Karpas-422 (cell line): Measurements from ENCODE around the gene ARPC1A. TPM values are rescaled to one million over a fixed set of nuclear protein-coding genes. Genes with fewer than 3 reads are reported as not detected.
"Not testable (repeated sequence)": the region's sequence is repeated elsewhere in the genome, so short reads cannot be mapped to it uniquely, and the experiment has no call there.

Experiments used
- DNase-seq: peaks from one replicate; pipeline ENCODE4 v3.0.0-alpha.2; 2015
- H2AFZ ChIP-seq: fragments of 200-600 bp; sonication (generic); 2 replicates; pipeline ENCODE4 v1.6.1; 2014; ENCODE audit warnings: antibody characterized with exemption, low read length, mixed read lengths
- H3K27ac ChIP-seq: fragments of 200-600 bp; sonication (generic); 2 replicates; pipeline ENCODE4 v1.5.1; 2014; ENCODE audit warnings: mild to moderate bottlenecking, low read length, moderate library complexity
- H3K27me3 ChIP-seq: fragments of 200-600 bp; sonication (generic); 2 replicates; pipeline ENCODE4 v1.6.1; 2014; ENCODE audit warnings: low read length, mixed read lengths
- H3K36me3 ChIP-seq: fragments of 200-600 bp; sonication (generic); 2 replicates; pipeline ENCODE4 v1.6.1; 2014; ENCODE audit warnings: low read length, mixed read lengths; ENCODE audit not compliant: insufficient read depth
- H3K4me1 ChIP-seq: fragments of 200-600 bp; sonication (generic); 2 replicates; pipeline ENCODE4 v1.6.1; 2014; ENCODE audit warnings: mild to moderate bottlenecking, low read length, mixed read lengths
- H3K4me2 ChIP-seq: fragments of 200-600 bp; sonication (generic); 2 replicates; pipeline ENCODE4 v1.6.1; 2014; ENCODE audit warnings: low read length, low read depth, mild to moderate bottlenecking; ENCODE audit not compliant: poor library complexity, severe bottlenecking
- H3K4me3 ChIP-seq: fragments of 200-600 bp; sonication (generic); 2 replicates; pipeline ENCODE4 v1.5.1; 2014; ENCODE audit warnings: mild to moderate bottlenecking, antibody characterized with exemption, low read length, mixed read lengths
- H3K79me2 ChIP-seq: fragments of 200-600 bp; sonication (generic); 2 replicates; pipeline ENCODE4 v1.6.1; 2014; ENCODE audit warnings: mild to moderate bottlenecking, low read length, mixed read lengths
- H3K9ac ChIP-seq: fragments of 200-600 bp; sonication (generic); 2 replicates; pipeline ENCODE4 v1.6.0; 2014; ENCODE audit warnings: low read length
- H3K9me2 ChIP-seq: fragments of 200-600 bp; sonication (generic), shearing (Covaris generic); replicated peaks from 2 replicates; pipeline ENCODE4 v1.6.0; 2014; ENCODE audit warnings: mild to moderate bottlenecking, low read length, moderate library complexity; ENCODE audit not compliant: insufficient read depth
- H3K9me3 ChIP-seq: fragments of 300-700, 200-600 bp; sonication (generic); 2 replicates; pipeline ENCODE4 v1.6.1; 2014; ENCODE audit warnings: low read length, mixed read lengths
- H4K20me1 ChIP-seq: fragments of 200-600 bp; sonication (generic); 2 replicates; pipeline ENCODE4 v1.6.1; 2014; ENCODE audit warnings: mild to moderate bottlenecking, antibody characterized with exemption, low read length, low read depth; ENCODE audit not compliant: insufficient read depth
- total RNA-seq: library from RNA; depleted of rRNA; stranded (reverse); fragments of >200 nt; shearing (Covaris generic); gene quantifications from 2 replicates; pipeline ENCODE4 v1.2.3, GENCODE V29; 2014; ENCODE audit warnings: low replicate concordance

Gene ARPC1A
- total RNA-seq, 1 experiment from 2014 or later, result 39.4 TPM

GRCh38 chr7:99355098-99355497 lies 29.4 kb downstream of the ARPC1A start:
- H4K20me1 ChIP-seq, result no peaks in the 10 kb centered on the region
- H3K4me2 ChIP-seq, result no peak overlapping the region
- H3K9me2 ChIP-seq, result no peaks in the 10 kb centered on the region
- H3K79me2 ChIP-seq, result no peaks in the 10 kb centered on the region; the same call in 1 of the 2 replicates
- H3K4me1 ChIP-seq, result no peaks in the 10 kb centered on the region
- H3K9ac ChIP-seq, result no peak overlapping the region
- H2AFZ ChIP-seq, result no peak overlapping the region
- DNase-seq, result no peak
- H3K27ac ChIP-seq, result no peak overlapping the region
- peaks cover 36% of the 10 kb centered on the region; the same call in 1 of the 2 replicates for H3K36me3 ChIP-seq
- no peak overlapping the region for H3K4me3 ChIP-seq
- H3K9me3 ChIP-seq, result no peaks in the 10 kb centered on the region
- H3K27me3 ChIP-seq, result no peaks in the 10 kb centered on the region

- Histone ChIP-seq H3K9me2 (no peaks in the 10 kb centered on the region), H4K20me1 (no peaks in the 10 kb centered on the region), H3K27ac (no peak overlapping the region), H3K4me2 (no peak overlapping the region), H3K4me3 (no peak overlapping the region), H3K4me1 (no peaks in the 10 kb centered on the region), H3K9me3 (no peaks in the 10 kb centered on the region), H3K79me2 (no peaks in the 10 kb centered on the region), H3K36me3 (peaks cover 34% of the 10 kb centered on the region; the same call in 1 of the 2 replicates), H3K9ac (no peak overlapping the region), H3K27me3 (no peaks in the 10 kb centered on the region), H2AFZ (no peak overlapping the region)
- DNase-seq, result no peak
Observed at GRCh38 chr7:99357701-99358490, 32.2 kb downstream of the ARPC1A start.

- DNase-seq, H3K9me3 ChIP-seq: not testable (repeated sequence)
- peaks cover 36% of the 10 kb centered on the region; the same call in 1 of the 2 replicates for H3K36me3 ChIP-seq
Observed at GRCh38 chr7:99358521-99358920, 32.8 kb downstream of the ARPC1A start.

DNA sequence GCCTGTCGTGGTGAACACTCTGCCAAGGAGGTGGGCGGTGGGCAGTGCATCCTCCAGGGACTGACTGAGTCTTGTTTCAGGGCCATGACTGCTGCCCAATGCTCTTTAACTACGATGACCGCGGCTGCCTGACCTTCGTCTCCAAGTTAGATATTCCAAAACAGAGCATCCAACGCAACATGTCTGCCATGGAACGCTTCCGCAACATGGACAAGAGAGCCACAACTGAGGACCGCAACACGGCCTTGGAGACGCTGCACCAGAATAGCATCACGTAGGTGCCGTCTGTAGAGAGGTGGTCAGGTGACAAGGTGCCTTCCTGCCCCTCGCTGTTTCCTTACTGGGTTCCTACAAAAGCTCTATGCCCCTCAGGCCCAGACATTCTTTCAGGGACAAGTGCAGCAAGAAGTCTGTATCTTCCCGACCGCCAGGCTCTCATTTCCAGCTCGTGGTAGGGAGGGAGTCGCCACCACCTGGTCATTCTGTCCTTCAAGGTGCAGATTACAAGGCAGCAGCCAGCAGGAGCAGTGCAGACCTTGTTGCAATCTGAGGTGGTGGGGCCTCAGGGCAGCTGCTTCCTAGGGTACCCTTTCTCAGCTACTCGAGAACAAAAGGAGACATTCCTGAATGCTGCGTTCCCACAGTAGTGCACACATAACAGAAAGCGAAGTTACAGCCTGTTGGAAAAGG lies 33.9 kb downstream of the ARPC1A start:
- Histone ChIP-seq H3K36me3 (peaks cover 30% of the 10 kb centered on the region; the same call in 1 of the 2 replicates), H3K9ac (no peak overlapping the region), H3K27me3 (no peaks in the 10 kb centered on the region)

More at GRCh38 chr7:99358521-99358920, 32.8 kb downstream of the ARPC1A start:
- not testable (repeated sequence) for H2AFZ ChIP-seq, H3K4me1 ChIP-seq, H3K4me3 ChIP-seq, H3K27ac ChIP-seq, H3K9me2 ChIP-seq, H3K27me3 ChIP-seq, H3K4me2 ChIP-seq, H3K79me2 ChIP-seq, H4K20me1 ChIP-seq, H3K9ac ChIP-seq

DNA sequence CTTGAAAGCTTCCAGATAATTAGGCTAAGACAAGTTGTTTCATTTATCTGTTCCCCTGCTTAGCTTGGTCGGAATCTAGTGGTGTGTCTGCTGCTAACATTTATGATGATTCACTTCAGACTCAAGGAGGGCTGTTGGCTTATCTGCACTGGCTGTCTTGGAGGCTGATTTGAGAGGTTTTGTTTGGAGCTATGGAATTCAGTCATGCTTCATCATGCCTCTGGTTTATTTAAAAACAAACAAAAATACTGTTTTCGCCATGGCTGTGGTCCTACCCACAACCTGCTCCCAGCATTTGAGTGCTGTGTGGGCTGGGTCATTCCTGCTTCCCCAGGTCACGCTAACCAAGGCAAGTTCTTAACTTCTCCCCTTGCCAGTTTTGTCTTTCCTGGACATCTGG lies 37.1 kb downstream of the ARPC1A start:
- H2AFZ ChIP-seq, result no peak overlapping the region
- no peak overlapping the region for H3K9ac ChIP-seq
- no peak overlapping the region for H3K4me3 ChIP-seq
- no peaks in the 10 kb centered on the region for H3K27me3 ChIP-seq
- peaks cover 24% of the 10 kb centered on the region for H3K36me3 ChIP-seq
- no peaks in the 10 kb centered on the region for H3K9me3 ChIP-seq
- H3K9me2 ChIP-seq, result no peaks in the 10 kb centered on the region
- H3K4me2 ChIP-seq, result no peak overlapping the region
- H3K79me2 ChIP-seq, result no peaks in the 10 kb centered on the region
- no peak overlapping the region for H3K27ac ChIP-seq
- H3K4me1 ChIP-seq, result no peaks in the 10 kb centered on the region
- no peaks in the 10 kb centered on the region for H4K20me1 ChIP-seq
- no peak for DNase-seq

More for the DNA sequence above, 33.9 kb downstream of the ARPC1A start:
- Histone ChIP-seq H2AFZ (no peak overlapping the region), H3K79me2 (no peaks in the 10 kb centered on the region), H3K4me1 (no peaks in the 10 kb centered on the region), H3K27ac (no peak overlapping the region), H3K9me3 (no peaks in the 10 kb centered on the region), H3K9me2 (no peaks in the 10 kb centered on the region), H3K4me2 (no peak overlapping the region), H3K4me3 (no peak overlapping the region), H4K20me1 (no peaks in the 10 kb centered on the region)
- no peak for DNase-seq

DNA sequence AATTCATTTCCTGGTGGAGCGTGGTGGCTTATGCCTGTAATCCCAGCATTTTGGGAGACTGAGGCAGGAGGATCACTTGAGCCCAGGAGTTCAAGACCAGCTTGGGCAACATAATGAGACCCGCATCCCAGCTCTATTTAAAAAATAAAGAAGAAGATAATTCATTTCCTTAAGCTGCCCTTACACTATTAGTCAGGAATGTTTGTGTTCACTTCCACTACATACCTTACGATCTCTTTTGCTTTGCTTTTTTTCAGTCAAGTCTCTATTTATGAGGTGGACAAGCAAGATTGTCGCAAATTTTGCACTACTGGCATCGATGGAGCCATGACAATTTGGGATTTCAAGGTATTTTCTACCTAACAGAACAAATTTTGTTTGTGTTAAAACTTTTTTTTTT lies 37.6 kb downstream of the ARPC1A start:
- Histone ChIP-seq H3K4me3 (no peak overlapping the region), H3K36me3 (peaks cover 20% of the 10 kb centered on the region), H3K79me2 (no peaks in the 10 kb centered on the region), H3K27me3 (no peaks in the 10 kb centered on the region), H3K9ac (no peak overlapping the region), H2AFZ (no peak overlapping the region), H4K20me1 (no peaks in the 10 kb centered on the region), H3K9me3 (no peaks in the 10 kb centered on the region), H3K9me2 (no peaks in the 10 kb centered on the region), H3K4me1 (no peaks in the 10 kb centered on the region), H3K27ac (no peak overlapping the region), H3K4me2 (no peak overlapping the region)
- no peak for DNase-seq

DNA sequence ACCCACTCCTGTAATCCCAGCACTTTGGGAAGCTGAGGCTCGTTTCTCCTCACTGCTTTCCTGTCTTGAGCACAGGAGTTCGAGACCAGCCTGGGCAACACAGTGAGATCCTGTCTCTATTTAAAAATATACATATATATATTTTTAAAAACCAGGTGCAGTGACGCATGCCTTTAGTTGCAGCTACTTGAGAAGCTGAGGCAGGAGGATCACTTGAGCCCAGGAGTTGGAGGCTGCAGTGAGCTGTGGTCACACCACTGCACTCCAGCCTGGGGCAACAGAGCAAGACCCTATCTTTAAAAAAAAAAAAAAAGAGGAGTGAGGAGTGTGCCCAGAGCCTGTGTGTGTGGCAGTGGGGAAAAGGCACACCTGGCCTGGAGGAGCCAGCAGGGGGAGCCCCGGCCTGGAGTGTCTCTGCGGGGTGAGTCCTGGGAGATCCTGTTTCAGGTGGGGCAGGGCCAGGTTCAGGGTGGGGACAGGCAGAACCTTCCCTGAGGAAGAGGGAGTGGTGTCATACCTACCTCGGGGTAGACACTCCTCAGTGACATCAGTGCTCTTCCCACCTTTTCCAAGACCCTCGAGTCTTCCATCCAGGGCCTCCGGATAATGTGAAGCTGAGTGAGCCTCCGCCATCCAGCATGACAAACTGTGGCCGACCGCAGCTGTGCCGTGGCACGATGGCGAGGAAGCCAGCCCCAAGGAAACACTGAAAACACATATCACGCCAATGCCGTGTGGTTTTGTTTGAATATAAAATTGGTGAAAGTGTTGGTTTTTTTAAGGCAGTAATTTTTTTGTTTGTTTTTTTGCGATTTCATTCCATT lies 39.8 kb downstream of the ARPC1A start:
- Histone ChIP-seq H3K36me3 (peaks cover 17% of the 10 kb centered on the region), H3K27me3 (no peaks in the 10 kb centered on the region), H3K9ac (no peak overlapping the region), H3K4me2 (no peak overlapping the region), H3K79me2 (no peaks in the 10 kb centered on the region), H3K9me2 (no peaks in the 10 kb centered on the region), H3K4me3 (no peak overlapping the region), H4K20me1 (no peaks in the 10 kb centered on the region), H3K4me1 (no peaks in the 10 kb centered on the region), H3K9me3 (no peaks in the 10 kb centered on the region), H3K27ac (no peak overlapping the region), H2AFZ (no peak overlapping the region)
- peak; percentile 71 for DNase-seq

GRCh38 chr7:99366646-99367045 lies 40.9 kb downstream of the ARPC1A start:
- no peaks in the 10 kb centered on the region for H3K4me1 ChIP-seq
- H3K9me3 ChIP-seq, result no peaks in the 10 kb centered on the region
- no peaks in the 10 kb centered on the region for H3K79me2 ChIP-seq
- no peaks in the 10 kb centered on the region for H4K20me1 ChIP-seq
- no peak overlapping the region for H3K9ac ChIP-seq
- no peaks in the 10 kb centered on the region for H3K27me3 ChIP-seq
- H3K9me2 ChIP-seq, result no peaks in the 10 kb centered on the region
- H3K4me2 ChIP-seq, result no peak overlapping the region
- no peak for DNase-seq
- H3K36me3 ChIP-seq, result peaks cover 14% of the 10 kb centered on the region
- H2AFZ ChIP-seq, result no peak overlapping the region
- H3K27ac ChIP-seq, result no peak overlapping the region
- H3K4me3 ChIP-seq, result no peak overlapping the region
